ENCODE results near the gene PLCB1.

Gene PLCB1

GRCh38 chr20:8402798-8403197 lies 270.7 kb downstream of the PLCB1 start:
- TF ChIP-seq CTCF (IDR thresholded peaks at IDR 0.05; ENCODE audit: low read depth, low read length, missing control alignments): no peak
- no peak for DNase-seq (ENCODE audit: low read depth)
- no peak overlapping the region for H3K4me3 ChIP-seq (ENCODE audit: low read depth, low read length)

- DNase-seq (ENCODE audit: low read depth): no peak
- no peak overlapping the region for H3K4me3 ChIP-seq (ENCODE audit: low read depth, low read length)
- no peak for TF ChIP-seq CTCF (IDR thresholded peaks at IDR 0.05; ENCODE audit: low read depth, low read length, missing control alignments)
Measured at GRCh38 chr20:8404912-8405635, 273.0 kb downstream of the PLCB1 start.

- H3K4me3 ChIP-seq (ENCODE audit: low read depth, low read length): no peak overlapping the region
- no peak for TF ChIP-seq CTCF (IDR thresholded peaks at IDR 0.05; ENCODE audit: low read depth, low read length, missing control alignments)
- no peak for DNase-seq (ENCODE audit: low read depth)
Measured at GRCh38 chr20:8406391-8406790, 274.3 kb downstream of the PLCB1 start.

- H3K4me3 ChIP-seq (ENCODE audit: low read depth, low read length): no peak overlapping the region
- no peak for DNase-seq (ENCODE audit: low read depth)
- TF ChIP-seq CTCF (IDR thresholded peaks at IDR 0.05; ENCODE audit: low read depth, low read length, missing control alignments): no peak
Measured at GRCh38 chr20:8408587-8409307, 276.7 kb downstream of the PLCB1 start.

- no peak for DNase-seq (ENCODE audit: low read depth)
- H3K4me3 ChIP-seq (ENCODE audit: low read depth, low read length): no peak overlapping the region
- no peak for TF ChIP-seq CTCF (IDR thresholded peaks at IDR 0.05; ENCODE audit: low read depth, low read length, missing control alignments)
Measured at GRCh38 chr20:8413691-8414090, 281.6 kb downstream of the PLCB1 start.

- no peak for TF ChIP-seq CTCF (IDR thresholded peaks at IDR 0.05; ENCODE audit: low read depth, low read length, missing control alignments)
- no peak for DNase-seq (ENCODE audit: low read depth)
- H3K4me3 ChIP-seq (ENCODE audit: low read depth, low read length): no peak overlapping the region
Measured at GRCh38 chr20:8414586-8415274, 282.7 kb downstream of the PLCB1 start.
